H1 (cell line): ENCODE results near the gene EBF3. TPM values are rescaled to one million over a fixed set of nuclear protein-coding genes. Genes with fewer than 3 reads are reported as not detected.

Experiments
- ATF2 ChIP-seq: IDR thresholded peaks from 2 replicates; pipeline ENCODE4 v1.6.1; 2012; ENCODE audit warnings: low read length, inconsistent platforms
- CHD7 ChIP-seq: fragments of 300-600 bp; sonication (generic); IDR thresholded peaks from 2 replicates; pipeline ENCODE4 v1.7.1; 2012; ENCODE audit warnings: low read length, moderate library complexity, mild to moderate bottlenecking, inconsistent platforms; ENCODE audit not compliant: insufficient replicate concordance
- CTCF ChIP-seq, 3 experiments: IDR thresholded peaks; 1 replicate in 2 of 3; 2 replicates in 1 of 3; pipeline versions ENCODE4 v1.5.1 to v1.6.1; 2011; ENCODE audit warnings: low read length in 3 of 3, mild to moderate bottlenecking in 3 of 3, inconsistent platforms in 2 of 3, low read depth in 1 of 3, moderate library complexity in 1 of 3; ENCODE audit not compliant: insufficient read depth in 1 of 3; ENCODE audit errors: control extremely low read depth in 1 of 3
- GTF2F1 ChIP-seq: IDR thresholded peaks from 2 replicates; pipeline ENCODE4 v1.6.1; 2012; ENCODE audit warnings: low read depth, low read length, improper control_type of control experiment, borderline replicate concordance
- MAFK ChIP-seq: IDR thresholded peaks from 2 replicates; pipeline ENCODE4 v1.6.1; 2012; ENCODE audit warnings: low read depth, mild to moderate bottlenecking, improper control_type of control experiment, low read length
- polyA plus RNA-seq, 7 experiments: library from polyadenylated mRNA; depleted of rRNA in 3 of 7; stranded (reverse) in 5 of 7; unstranded in 2 of 7; fragments of >200 nt in 5 of 7; fragments of 200-250 nt in 2 of 7; gene quantifications; 1 replicate in 5 of 7; 2 replicates in 1 of 7; 4 replicates in 1 of 7; pipeline versions ENCODE4 v1.2.1 to v1.2.3, GENCODE V29; 2011 to 2013; ENCODE audit warnings: missing spikeins in 2 of 7, mixed read lengths in 2 of 7
- total RNA-seq: library from RNA; stranded (reverse); fragmentation: NEBNext Ultra II Directional; extraction: Animal tissue kit (Norgen Biotek cat#: 25700); gene quantifications from 2 replicates; pipeline ENCODE4 v1.2.1, GENCODE V29; 2021

The EBF3 gene
- total and polyA plus RNA-seq, 2 of the 8 experiments (the other 6 are each of a cell fraction or from before 2014, with no cell fraction given), result 0.08 to 0.26 TPM

- TF ChIP-seq CHD7, result no peak
- TF ChIP-seq GTF2F1, result no peak
- no peak for TF ChIP-seq ATF2
- TF ChIP-seq MAFK, result no peak
- TF ChIP-seq CTCF (IDR thresholded peaks at IDR 0.05; ENCODE audit: control extremely low read depth in 1 of 3, insufficient read depth in 1 of 3, low read depth in 1 of 3, low read length in 3 of 3), result no peak
- TF ChIP-seq, all 59 proteins: peak for 0
Measured at GRCh38 chr10:129936923-129937300, 27.2 kb downstream of the EBF3 start (continued).
